Measurements from ENCODE around the gene TBR1. TPM values are rescaled to one million over a fixed set of nuclear protein-coding genes. Genes with fewer than 3 reads are reported as not detected.

Gene TBR1
- total RNA-seq, result 0.05 TPM in 2 replicates

GRCh38 chr2:161415987-161416707 is at the start of gene TBR1:
Gene TBR1 (plus strand): TSS chr2:161416297. CDS start chr2:161416411, 114 bp downstream.
- intact Hi-C loops (cut with micrococcal nuclease), result loop anchor here (1.0 to 2.0 kb wide), 2 partner anchors 11 to 107 kb away; partner anchors contain the start of gene PSMD14

- intact Hi-C loops (cut with micrococcal nuclease), result no loop called here
Observed at GRCh38 chr2:161367675-161368074, 48.4 kb upstream of the TBR1 start.

- intact Hi-C loops (cut with micrococcal nuclease), result no loop called here
Observed at GRCh38 chr2:161369311-161369710, 46.8 kb upstream of the TBR1 start.

- intact Hi-C loops (cut with micrococcal nuclease), result no loop called here
Observed at GRCh38 chr2:161370981-161371380, 45.1 kb upstream of the TBR1 start.

- intact Hi-C loops (cut with micrococcal nuclease), result no loop called here
Observed at GRCh38 chr2:161371869-161372268, 44.2 kb upstream of the TBR1 start.

- intact Hi-C loops (cut with micrococcal nuclease), result no loop called here
Observed at GRCh38 chr2:161373942-161374341, 42.2 kb upstream of the TBR1 start.

GRCh38 chr2:161374446-161374845 is 41.7 kb upstream of the TBR1 start:
- intact Hi-C loops (cut with micrococcal nuclease), result no loop called here

- intact Hi-C loops (cut with micrococcal nuclease), result loop anchor here (10.0 kb wide), 1 partner anchor 135 kb away; no protein-coding TSS in a partner anchor
Observed at GRCh38 chr2:161379740-161380139, 36.4 kb upstream of the TBR1 start.

GRCh38 chr2:161381546-161381945 is 34.6 kb upstream of the TBR1 start:
- intact Hi-C loops (cut with micrococcal nuclease), result loop anchor here (10.0 kb wide), 1 partner anchor 137 kb away; no protein-coding TSS in a partner anchor

GRCh38 chr2:161382747-161383146 is 33.4 kb upstream of the TBR1 start:
- intact Hi-C loops (cut with micrococcal nuclease), result loop anchor here (10.0 kb wide), 1 partner anchor 138 kb away; no protein-coding TSS in a partner anchor

- intact Hi-C loops (cut with micrococcal nuclease), result loop anchor here (1.0 to 10.0 kb wide), 3 partner anchors 77 to 308 kb away; partner anchors contain the start of gene PSMD14
Observed at GRCh38 chr2:161384864-161385263, 31.2 kb upstream of the TBR1 start.

- intact Hi-C loops (cut with micrococcal nuclease), result loop anchor here (5.0 to 10.0 kb wide), 2 partner anchors 142 to 309 kb away; no protein-coding TSS in a partner anchor
Observed at GRCh38 chr2:161386228-161386824, 29.8 kb upstream of the TBR1 start.

GRCh38 chr2:161388146-161388779 is 27.8 kb upstream of the TBR1 start:
- intact Hi-C loops (cut with micrococcal nuclease), result loop anchor here (5.0 to 10.0 kb wide), 2 partner anchors 143 to 311 kb away; no protein-coding TSS in a partner anchor

GRCh38 chr2:161391737-161392506 is 24.2 kb upstream of the TBR1 start:
- intact Hi-C loops (cut with micrococcal nuclease), result no loop called here

- intact Hi-C loops (cut with micrococcal nuclease), result no loop called here
Observed at GRCh38 chr2:161400076-161400475, 16.0 kb upstream of the TBR1 start.

- intact Hi-C loops (cut with micrococcal nuclease), result no loop called here
Observed at GRCh38 chr2:161402297-161402696, 13.8 kb upstream of the TBR1 start.

GRCh38 chr2:161406316-161406715 is 9.8 kb upstream of the TBR1 start:
- intact Hi-C loops (cut with micrococcal nuclease), result no loop called here

GRCh38 chr2:161407597-161407996 is 8.5 kb upstream of the TBR1 start:
- intact Hi-C loops (cut with micrococcal nuclease), result no loop called here

GRCh38 chr2:161409308-161409907 is 6.7 kb upstream of the TBR1 start:
- intact Hi-C loops (cut with micrococcal nuclease), result no loop called here

- intact Hi-C loops (cut with micrococcal nuclease), result no loop called here
Observed at GRCh38 chr2:161412346-161412745, 3.8 kb upstream of the TBR1 start.
